ENCODE results near the gene AHDC1. TPM values are rescaled to one million over a fixed set of nuclear protein-coding genes. Genes with fewer than 3 reads are reported as not detected.

The AHDC1 gene
- polyA plus RNA-seq, 3 donors: 0.16 to 3.3 (median 0.30) TPM

DNA sequence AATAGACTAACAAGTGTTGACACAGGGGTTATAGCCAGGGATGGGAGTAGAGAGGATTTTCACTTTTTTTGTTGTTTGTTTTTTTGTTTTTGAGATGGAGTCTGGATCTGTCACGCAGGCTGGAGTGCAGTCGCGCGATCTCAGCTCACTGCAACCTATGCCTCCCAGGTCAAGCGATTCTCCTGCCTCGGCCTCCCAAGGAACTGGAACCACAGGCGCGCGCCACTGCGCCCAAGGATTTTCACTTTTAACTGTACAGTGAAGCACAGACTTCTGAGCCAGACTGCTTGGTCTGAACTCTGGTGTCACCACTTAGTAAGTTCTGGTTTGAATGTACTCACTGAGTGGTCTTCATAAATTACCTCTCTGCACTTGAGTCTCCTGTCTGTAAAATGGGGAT lies 73.8 kb downstream of the AHDC1 start:
- Histone ChIP-seq H3K4me3 (replicated peaks in 1 of 3; ENCODE audit: low read depth in 2 of 3, low read length in 3 of 3) (no peak overlapping the region), H2AFZ (ENCODE audit: insufficient read depth, low read depth, low read length, poor library complexity, severe bottlenecking) (no peak overlapping the region), H3K27ac (ENCODE audit: low read depth in 1 of 2, low read length in 2 of 2) (no peak overlapping the region), H3K79me2 (ENCODE audit: insufficient read depth, low read length) (peaks cover 15% of the 10 kb centered on the region), H4K20me1 (ENCODE audit: insufficient read depth, low read length) (no peaks in the 10 kb centered on the region), H3K4me2 (replicated peaks; ENCODE audit: extremely low read depth, low read length, poor library complexity, severe bottlenecking) (no peak overlapping the region), H3K4me1 (ENCODE audit: control insufficient read depth in 1 of 2, insufficient read depth in 2 of 2, low read length in 2 of 2) (peaks cover 37 to 51% of the 10 kb centered on the region in 2 donors), H3K27me3 (ENCODE audit: control insufficient read depth in 2 of 2, insufficient read depth in 2 of 2, low read length in 2 of 2) (peaks cover 0 to 8% of the 10 kb centered on the region in 2 donors), H3K36me3 (replicated peaks in 1 of 2; ENCODE audit: control insufficient read depth in 1 of 2, insufficient read depth in 2 of 2, low read length in 2 of 2) (no peaks in the 10 kb centered on the region), H3K9ac (ENCODE audit: insufficient read depth, low read length, poor library complexity, severe bottlenecking) (no peak overlapping the region), H3K9me3 (replicated peaks in 1 of 2; ENCODE audit: control insufficient read depth in 1 of 2, insufficient read depth in 1 of 2, low read length in 2 of 2) (no peaks in the 10 kb centered on the region)
- peaks cover 0 to 3% (median 0%) of the 10 kb centered on the region in 7 donors for H3K9me3 Mint-ChIP-seq
- H3K4me1 Mint-ChIP-seq: peaks cover 55% of the 10 kb centered on the region
- intact Hi-C loops (cut with micrococcal nuclease): no loop called here
- 98% methylated on average over 7 of the region's 10 CpGs for WGBS (ENCODE audit: insufficient coverage)
- H3K36me3 Mint-ChIP-seq: peaks cover 17 to 18% of the 10 kb centered on the region in 2 donors
- H3K4me3 Mint-ChIP-seq: no peak overlapping the region
- H3K27me3 Mint-ChIP-seq (ENCODE audit: low read depth in 3 of 3): peaks cover 10 to 16% (median 15%) of the 10 kb centered on the region in 3 donors
- H3K27ac Mint-ChIP-seq: peak overlapping the region in 1 of 7 donors; percentile 54
- DNase-seq: no peak
- TF ChIP-seq, protein P1, sequence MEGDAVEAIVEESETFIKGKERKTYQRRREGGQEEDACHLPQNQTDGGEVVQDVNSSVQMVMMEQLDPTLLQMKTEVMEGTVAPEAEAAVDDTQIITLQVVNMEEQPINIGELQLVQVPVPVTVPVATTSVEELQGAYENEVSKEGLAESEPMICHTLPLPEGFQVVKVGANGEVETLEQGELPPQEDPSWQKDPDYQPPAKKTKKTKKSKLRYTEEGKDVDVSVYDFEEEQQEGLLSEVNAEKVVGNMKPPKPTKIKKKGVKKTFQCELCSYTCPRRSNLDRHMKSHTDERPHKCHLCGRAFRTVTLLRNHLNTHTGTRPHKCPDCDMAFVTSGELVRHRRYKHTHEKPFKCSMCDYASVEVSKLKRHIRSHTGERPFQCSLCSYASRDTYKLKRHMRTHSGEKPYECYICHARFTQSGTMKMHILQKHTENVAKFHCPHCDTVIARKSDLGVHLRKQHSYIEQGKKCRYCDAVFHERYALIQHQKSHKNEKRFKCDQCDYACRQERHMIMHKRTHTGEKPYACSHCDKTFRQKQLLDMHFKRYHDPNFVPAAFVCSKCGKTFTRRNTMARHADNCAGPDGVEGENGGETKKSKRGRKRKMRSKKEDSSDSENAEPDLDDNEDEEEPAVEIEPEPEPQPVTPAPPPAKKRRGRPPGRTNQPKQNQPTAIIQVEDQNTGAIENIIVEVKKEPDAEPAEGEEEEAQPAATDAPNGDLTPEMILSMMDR (IDR thresholded peaks at IDR 0.05): no peak

DNA sequence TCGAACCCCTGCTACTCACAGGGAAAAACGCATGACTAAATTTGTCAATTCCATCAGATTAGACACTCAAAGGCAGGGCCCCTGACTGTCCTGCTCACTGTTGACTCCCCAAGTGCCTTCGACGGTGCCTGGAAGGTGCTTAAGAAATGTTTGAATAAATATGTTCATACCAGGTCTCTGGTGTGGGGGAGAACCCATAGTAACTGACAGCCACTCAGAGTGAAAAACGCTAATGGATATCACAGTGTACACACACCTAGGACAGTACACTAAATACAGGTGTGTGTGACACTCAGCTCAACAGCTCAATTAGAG lies 74.3 kb downstream of the AHDC1 start:
- H3K4me2 ChIP-seq (replicated peaks; ENCODE audit: extremely low read depth, low read length, poor library complexity, severe bottlenecking): no peak overlapping the region
- DNase-seq: no peak
- 92% methylated on average over 2 of the region's 5 CpGs for WGBS (ENCODE audit: insufficient coverage)
- H4K20me1 ChIP-seq (ENCODE audit: insufficient read depth, low read length): no peaks in the 10 kb centered on the region
- peaks cover 0 to 8% of the 10 kb centered on the region in 2 donors for H3K27me3 ChIP-seq (ENCODE audit: control insufficient read depth in 2 of 2, insufficient read depth in 2 of 2, low read length in 2 of 2)
- H3K9me3 ChIP-seq (replicated peaks in 1 of 2; ENCODE audit: control insufficient read depth in 1 of 2, insufficient read depth in 1 of 2, low read length in 2 of 2): no peaks in the 10 kb centered on the region
- H3K4me1 Mint-ChIP-seq: peaks cover 59% of the 10 kb centered on the region
- H3K27ac ChIP-seq (ENCODE audit: low read depth in 1 of 2, low read length in 2 of 2): no peak overlapping the region
- peaks cover 43 to 56% of the 10 kb centered on the region in 2 donors for H3K4me1 ChIP-seq (ENCODE audit: control insufficient read depth in 1 of 2, insufficient read depth in 2 of 2, low read length in 2 of 2)
- no peaks in the 10 kb centered on the region for H3K36me3 ChIP-seq (replicated peaks in 1 of 2; ENCODE audit: control insufficient read depth in 1 of 2, insufficient read depth in 2 of 2, low read length in 2 of 2)
- H3K9me3 Mint-ChIP-seq: peaks cover 0 to 3% (median 0%) of the 10 kb centered on the region in 7 donors
- peaks cover 15% of the 10 kb centered on the region for H3K79me2 ChIP-seq (ENCODE audit: insufficient read depth, low read length)
- no peak overlapping the region for H3K9ac ChIP-seq (ENCODE audit: insufficient read depth, low read length, poor library complexity, severe bottlenecking)
- no peak overlapping the region for H3K27ac Mint-ChIP-seq
- peaks cover 10 to 16% (median 15%) of the 10 kb centered on the region in 3 donors for H3K27me3 Mint-ChIP-seq (ENCODE audit: low read depth in 3 of 3)
- TF ChIP-seq, protein P1 (IDR thresholded peaks at IDR 0.05): no peak
- no peak overlapping the region for H3K4me3 ChIP-seq (replicated peaks in 1 of 3; ENCODE audit: low read depth in 2 of 3, low read length in 3 of 3)
- H3K36me3 Mint-ChIP-seq: peaks cover 16 to 17% of the 10 kb centered on the region in 2 donors
- intact Hi-C loops (cut with micrococcal nuclease): no loop called here
- peak overlapping the region in 1 of 2 donors; percentile 42 for H3K4me3 Mint-ChIP-seq
- no peak overlapping the region for H2AFZ ChIP-seq (ENCODE audit: insufficient read depth, low read depth, low read length, poor library complexity, severe bottlenecking)

All from CD14-positive monocyte (primary cell).